ENCODE results near the gene AIG1.
"Not testable (repeated sequence)": the region's sequence is repeated elsewhere in the genome, so short reads cannot be mapped to it uniquely, and the experiment has no call there.

The AIG1 gene

DNA sequence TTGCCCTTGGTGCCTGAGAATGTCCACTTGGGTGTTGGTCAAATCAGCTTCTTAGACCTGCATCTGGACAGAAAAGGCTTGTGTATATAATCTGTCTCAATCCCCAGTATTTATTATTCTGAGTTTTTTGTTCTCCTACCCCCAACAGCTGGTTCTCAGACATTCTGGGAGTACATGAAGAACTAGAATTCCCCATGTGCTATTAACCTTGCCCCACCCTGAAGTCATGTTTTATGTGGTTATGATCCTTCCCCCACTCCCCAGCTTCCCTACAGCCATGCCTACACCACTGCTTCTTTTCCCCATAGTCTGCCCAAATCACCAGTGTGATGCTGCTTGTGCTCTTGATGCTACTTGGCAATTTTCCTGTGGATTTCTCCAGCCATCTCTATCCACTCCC is 232.8 kb downstream of the AIG1 start:
- no peak for DNase-seq

DNA sequence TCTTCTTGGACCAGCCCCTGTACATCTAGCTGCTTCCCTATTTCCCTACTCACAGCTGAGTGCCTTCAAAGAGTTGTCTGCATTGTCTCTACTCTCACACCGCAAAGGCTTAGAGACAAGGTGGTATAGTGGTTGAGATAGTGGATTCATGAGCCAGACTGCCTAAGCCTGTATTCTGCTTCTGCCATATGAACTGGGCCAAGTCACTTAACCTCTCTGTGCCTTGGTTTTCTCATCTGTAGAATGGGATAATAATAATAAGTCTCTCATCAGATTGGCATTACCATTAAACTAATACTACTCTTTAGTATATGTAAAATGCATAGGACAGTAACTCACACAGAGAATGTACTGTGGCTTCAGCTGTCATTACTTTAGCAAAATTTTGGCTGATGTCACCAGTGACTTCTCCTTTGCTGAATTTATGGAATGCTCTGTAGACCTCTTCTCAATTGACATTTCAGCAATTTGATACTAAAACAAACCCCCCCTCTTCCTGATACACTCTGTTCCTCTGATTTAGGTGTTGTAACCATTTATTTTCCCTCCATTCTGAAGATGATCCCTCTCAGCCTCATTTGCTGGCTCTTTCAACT is 233.7 kb downstream of the AIG1 start:
- DNase-seq, result no peak

DNA sequence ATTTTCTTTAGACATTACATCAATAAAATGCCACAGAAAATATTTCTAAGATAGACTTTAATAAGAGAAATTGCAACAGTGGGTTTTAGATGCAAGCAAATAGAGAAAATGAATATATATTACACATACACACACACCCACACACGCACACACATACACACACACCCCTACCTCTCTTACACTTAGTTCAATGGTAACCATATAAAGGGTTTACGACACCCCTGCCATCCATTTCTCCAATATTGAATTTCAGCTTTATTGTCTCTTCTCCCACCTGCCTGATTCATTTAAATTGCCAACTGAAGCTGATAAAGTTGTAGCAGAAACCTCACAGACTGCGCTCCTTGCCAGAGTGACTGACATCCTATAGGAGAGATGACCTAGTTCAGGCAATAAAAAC is 235.2 kb downstream of the AIG1 start:
- no peak for DNase-seq

DNA sequence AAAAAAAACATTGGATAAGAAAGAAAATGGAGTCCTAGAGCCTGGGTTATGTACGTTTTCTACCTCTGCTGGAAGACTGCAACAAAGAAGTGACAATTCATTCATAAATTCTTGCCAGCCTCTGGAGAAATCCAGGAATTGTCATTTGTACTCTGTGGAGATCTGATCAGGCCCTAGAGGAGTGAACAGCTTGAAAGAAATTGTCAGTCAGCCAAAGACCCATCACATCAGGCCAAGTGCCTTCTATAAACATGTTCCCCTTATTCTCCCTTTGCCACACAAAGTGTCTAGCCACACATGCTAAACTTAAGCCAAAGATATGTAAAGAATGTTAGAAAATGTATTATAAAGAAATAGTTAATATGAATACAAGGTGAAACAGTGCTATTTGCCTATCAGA is 237.4 kb downstream of the AIG1 start:
- DNase-seq, result no peak

DNA sequence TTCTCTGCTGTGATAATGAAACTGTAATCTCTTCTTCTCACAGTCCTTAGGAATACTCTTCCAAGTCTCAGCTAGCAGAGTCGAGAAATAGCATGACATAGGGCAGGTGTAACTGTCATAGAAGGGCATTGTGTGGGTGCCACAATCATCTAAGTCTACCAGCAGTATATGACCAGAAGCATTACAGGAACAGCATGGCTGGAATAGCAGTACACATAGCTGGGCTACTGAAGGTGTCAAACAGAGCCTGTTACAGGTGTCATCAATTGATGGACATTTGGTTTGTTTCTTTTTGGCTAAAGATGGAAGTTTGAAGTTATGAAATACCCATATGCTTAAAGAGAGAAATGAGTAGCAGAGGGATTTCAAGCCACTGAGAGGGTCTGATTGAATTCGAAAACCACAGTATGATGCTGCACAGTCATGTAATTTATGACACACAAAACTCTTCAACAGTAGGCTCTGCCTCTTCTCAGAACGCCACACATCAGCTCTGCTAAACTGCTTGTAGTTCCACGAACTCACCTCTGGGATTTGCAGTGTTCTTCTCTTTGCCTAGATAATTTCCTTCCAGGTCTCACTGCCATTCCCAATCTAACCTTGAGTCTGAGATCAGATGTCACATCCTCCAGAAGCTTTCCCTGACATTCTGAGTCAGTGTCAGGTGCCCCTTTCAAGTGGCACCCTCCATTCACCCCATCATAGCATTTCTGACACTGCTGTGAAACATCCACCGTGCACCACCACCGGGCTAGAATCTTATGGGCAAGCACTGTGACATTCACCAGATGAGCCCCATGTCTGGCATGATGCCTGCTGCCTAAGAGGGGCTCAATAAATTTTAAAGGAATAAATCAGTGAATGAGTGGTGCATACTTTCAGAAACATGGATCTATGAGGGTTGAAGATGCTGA is 238.8 kb downstream of the AIG1 start:
- DNase-seq, result no peak

DNA sequence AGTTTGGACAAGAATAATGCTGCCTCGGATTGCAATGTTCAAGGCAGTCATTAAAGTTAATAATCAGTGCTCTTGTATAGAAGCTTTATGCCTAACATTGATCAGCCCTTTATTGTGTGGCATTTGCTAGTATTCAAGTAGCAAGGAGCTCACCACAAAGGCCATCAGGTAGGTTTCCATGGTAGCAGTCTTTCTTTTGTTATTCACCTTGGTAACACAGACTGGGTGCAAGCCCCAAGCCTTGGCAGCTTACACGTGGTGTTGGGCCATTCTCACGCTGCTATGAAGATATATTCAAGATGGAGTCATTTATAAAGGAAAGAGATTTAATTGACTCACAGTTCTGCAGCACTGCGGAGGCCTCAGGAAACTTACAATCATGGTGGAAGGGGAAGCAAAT is 240.5 kb downstream of the AIG1 start:
- no peak for DNase-seq

DNA sequence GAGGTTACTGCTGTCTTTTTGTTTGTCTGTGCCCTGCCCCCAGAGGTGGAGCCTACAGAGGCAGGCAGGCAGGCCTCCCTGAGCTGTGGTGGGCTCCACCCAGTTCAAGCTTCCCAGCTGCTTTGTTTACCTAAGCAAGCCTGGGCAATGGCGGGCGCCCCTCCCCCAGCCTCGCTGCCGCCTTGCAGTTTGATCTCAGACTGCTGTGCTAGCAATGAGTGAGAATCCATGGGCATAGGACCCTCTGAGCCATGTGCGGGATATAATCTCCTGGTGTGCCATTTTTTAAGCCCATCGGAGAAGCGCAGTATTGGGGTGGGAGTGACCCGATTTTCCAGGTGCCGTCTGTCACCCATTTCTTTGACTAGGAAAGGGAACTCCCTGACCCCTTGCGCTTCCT is 247.1 kb downstream of the AIG1 start:
- not testable (repeated sequence) for DNase-seq

DNA sequence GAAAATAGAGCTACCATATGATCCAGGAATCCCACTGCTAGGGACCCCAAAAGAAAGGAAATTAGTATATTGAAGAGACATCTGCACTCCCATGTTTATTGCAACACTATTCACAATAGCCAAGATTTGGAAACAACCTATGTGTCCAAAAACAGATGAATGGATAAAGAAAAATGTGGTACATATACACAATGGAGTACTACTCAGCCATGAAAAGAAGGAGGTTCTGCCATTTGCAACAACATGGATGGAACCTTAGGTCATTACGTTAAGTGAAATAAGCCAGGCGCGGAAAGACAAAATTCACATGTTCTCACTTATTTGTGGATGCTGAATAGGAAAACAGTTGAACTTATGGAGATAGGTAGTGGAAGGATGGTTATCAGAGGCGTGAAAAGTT is 252.5 kb downstream of the AIG1 start:
- DNase-seq, result no peak

DNA sequence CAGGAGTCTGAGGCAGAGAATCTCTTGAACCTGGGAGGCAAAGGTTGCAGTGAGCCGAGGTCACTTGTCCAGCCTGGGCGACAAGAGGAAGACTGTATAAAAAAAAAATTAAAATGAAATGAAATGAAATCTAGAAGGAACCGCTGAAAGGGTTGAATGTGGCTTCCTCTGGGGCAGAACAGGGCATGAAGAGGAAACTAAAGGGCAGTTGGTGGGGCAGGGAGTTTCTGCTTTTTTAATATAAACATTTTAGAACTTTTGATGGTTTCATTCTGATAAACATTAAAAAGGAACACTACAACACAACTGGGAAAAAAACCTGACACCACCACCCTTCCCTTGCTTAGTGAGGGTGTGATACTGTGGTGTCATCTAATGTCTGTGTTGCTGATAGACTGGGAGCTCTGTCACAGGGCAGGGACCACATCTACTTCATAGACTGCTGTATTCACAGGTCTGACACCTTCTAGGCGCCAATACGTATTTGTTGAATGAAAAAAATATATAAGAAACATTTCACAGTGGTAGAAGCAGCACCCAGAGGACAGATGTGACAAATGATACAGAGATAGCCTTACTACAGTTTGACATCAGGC is 260.9 kb downstream of the AIG1 start:
- DNase-seq, result no peak

DNA sequence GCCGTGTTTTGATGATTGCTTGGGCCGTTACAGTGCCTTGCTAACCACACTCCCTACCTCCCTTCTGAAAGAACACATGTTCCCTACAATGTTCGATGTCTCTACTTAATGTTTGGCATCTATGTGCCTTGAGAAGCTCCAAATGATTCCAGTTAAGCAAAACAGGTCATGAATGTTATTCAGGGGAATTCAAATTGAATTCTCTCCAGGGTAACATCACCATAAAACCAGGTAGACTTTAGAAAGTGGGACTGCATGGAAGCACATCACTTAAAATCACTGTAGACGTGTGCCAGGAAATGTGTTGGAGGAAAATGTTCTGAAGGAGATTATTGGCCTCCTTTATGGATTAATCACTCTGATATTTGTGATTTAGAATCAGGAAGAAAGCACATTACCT is 261.7 kb downstream of the AIG1 start:
- no peak for DNase-seq

DNA sequence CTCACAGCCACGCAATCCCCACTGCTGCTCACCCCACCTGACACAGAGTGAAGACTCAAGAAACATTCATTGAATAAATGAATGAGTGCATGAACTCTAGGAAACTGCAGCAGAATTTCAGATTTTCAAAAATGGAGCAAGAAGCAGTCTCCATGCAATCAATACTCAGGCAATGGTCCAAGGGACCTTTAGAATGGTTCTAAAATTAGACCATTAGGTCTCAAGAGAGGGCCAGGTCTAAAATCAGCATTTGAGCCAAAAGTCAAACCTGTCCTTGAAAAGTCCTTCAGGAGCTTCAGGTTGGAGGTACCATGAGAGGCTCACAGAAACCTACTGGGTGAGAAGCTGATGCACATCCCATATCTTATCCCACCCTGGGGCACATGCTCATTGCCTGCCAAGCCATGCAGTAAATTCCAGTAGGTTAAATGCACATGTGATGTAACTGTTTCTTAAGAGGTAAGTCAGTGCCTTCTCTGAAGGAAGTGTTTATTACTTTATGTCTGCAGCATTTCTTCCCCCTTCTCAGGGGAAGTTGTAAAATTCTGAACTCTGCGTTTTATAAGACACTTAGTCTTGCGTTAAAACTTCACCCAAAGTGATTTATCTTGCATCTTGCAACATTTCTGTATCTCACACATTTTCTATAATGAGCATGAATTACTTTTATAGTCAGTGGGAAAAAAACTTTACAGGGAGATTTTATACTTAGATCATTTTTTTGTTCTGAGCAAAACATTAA is 263.2 kb downstream of the AIG1 start:
- DNase-seq, result no peak

DNA sequence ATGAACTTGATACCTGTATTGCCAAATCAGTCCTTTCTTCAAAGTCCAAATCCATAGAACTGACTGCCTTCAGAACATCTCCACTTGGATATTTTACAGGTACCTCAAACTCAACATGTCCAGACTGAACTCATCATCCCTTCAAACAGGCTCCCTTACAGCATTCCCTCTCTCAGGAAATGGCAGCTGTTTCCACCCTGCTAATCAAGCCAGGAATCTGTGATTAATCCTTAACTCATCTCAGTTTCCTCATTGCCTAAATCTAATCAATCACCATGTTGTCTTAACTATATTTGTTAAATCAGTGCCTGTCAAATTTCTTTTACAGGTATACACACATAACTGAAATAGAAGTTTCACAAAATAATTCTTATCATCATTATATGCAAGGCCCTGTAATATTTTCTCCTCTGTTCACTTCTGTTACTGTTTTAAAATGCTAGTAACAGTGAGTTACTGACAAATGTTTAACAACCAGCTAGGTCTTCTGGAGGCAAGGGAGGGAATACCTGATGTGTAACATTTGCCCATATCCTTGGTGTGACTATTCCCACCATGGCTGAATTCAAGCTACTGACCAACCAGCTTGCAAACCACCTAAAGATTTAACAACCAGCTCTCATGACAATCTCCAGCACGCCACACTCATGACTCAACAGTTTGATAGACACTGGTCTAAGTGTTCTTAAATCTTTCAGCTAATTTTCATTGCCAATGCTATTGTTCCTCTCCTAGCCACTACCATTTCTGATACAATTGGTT is 264.9 kb downstream of the AIG1 start:
- DNase-seq, result no peak

DNA sequence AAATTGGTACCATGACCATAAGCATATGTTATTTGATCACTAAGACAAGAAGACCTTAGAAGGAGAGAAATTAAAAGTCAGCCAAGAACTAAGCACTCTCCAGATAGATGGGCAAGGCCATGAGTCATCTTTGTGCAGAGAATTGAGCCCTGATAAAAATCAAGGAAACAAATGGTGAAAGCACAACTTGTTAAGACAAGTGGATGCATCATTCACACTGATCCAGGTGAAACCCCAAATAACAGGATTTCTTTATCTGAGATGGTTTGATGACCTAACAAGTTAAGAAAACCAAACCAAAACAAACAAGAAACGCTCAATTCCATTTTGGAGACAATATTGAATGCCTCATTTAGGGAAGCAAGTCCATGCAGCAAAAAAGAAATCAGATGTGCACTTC is 268.2 kb downstream of the AIG1 start:
- DNase-seq, result no peak

DNA sequence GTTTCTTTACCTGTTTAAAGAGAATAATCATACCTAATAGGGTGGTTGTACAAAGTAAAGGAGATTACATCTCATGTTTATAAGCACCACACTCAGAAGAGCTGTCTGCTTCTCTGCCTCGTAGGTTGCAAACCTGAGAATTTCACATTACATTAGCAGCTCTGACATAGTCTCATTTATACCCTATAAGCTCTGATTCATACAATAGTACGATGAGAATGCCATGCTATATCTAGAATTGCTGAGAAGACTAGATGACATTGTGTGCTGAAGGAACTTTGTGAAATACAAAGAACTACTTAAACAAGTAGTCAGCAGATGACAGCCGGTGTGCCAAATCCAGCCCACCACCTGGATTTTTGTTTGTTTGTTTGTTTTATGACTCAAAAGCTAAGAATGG is 268.6 kb downstream of the AIG1 start:
- DNase-seq, result no peak

DNA sequence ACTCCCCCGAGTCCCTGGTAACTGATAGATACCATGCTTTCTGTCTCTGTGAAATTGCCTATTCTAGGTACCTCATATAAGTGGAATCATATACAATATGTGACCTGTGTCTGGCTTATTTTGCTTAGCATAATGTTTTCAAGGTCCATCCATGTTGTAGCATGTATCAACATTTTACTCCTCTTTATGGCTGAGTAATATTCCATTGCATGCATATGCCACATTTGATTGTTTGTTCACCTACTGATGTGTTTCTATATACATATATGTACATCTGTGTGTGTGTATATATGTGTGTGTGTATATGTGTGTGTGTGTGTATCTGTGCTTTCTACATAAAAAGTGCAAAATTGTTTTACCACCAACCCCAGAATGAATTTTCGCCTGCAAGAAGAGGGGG is 270.7 kb downstream of the AIG1 start:
- no peak for DNase-seq

DNA sequence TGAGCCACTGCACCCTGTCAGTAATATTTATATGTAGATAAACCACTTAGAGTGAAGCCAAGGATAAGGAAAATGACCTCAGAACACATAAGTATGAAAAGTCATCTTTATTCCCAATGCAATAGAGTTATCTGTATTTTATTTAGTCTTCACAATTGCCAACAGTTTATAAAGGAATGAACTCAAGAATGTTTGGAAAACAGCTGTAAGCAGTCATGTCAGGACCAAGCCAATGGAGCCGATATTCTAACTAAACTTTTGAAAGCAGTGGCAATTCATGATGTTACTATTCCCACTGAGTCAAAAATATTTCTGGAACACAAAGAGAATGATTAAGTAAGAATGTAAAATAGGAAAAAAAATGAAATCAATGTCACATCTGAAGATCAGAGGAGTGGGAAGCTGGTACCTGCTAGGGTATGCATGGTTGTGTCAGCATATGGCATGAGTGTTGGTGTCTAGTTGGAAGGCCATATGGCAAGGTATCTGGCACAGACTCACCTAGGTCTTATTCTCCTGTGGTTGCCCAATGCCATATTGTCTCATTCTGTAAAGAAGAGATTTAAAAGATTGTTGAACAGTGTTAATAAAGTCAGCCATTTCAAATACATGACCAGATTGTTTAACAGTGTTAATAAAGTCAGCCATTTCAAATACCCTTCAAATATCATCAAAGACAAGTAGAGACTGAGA is 271.6 kb downstream of the AIG1 start:
- DNase-seq, result no peak

DNA sequence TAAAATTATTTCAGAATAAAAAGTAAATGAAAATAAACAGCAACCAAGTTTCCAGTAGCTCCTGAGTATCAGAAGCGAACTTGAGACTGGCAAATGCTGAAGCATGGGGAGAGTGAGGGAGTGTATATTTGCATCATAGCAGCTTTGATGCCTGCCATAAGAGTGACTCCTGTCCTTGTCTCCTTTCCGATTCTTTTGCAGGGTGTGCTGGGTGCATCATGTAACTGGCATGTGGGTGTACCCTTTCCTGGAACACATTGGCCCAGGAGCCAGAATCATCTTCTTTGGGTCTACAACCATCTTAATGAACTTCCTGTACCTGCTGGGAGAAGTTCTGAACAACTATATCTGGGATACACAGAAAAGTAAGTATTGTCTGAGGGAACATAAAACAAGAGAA is 272.4 kb downstream of the AIG1 start:
- no peak for DNase-seq

DNA sequence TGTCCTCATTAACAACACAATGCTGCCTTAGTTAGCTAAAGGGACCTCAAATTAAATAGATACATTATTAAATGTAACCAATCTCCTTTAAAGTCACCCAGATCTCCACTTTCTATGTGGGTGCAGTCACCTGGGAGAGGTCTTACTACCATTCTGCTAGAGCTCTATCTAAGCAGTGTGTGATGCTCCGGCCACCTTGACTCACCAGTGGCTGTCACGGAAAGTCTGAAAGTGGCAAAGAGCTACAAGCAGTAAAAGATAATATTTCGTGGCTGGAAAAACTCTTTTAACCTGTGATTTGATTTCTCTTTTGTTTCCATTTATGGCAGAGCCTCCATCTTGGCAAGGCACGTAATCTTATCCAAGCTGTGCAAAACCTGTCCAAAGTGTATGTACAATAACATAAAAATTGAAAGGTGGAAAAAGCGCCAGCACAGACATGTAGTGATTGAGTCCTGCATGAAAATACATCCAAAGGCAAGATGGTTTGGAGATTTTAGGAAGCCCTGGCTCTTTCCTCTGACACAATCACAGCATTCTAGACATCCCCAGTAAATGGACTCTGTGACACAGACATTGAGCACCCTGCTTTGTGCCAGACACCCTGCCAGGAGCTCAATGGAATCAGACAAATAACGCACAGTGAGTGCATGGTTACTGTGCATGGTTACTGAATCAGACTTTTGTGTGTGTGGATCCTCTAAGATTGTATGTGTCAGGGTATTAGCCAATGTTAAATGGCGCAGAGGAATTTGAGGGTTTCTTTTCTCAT is 273.2 kb downstream of the AIG1 start:
- no peak for DNase-seq

DNA sequence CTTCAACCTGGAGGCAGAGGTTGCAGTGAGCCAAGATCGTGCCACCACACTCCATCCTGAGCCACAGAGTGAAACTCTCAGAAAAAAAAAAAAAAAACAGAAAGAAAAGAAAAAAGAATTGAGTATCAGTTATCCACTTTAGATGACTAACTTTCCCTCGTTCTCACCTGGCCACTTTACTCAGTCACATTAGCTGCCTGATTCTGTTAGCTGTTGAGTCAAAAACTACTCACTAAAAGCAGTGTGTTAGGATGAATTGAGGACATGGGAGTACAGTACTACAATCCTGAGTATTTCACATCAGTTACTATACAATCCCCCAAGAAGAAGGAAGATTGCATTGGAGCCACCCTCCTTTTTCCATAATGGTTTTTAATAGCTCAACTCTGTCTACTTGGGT is 275.2 kb downstream of the AIG1 start:
- DNase-seq, result no peak

DNA sequence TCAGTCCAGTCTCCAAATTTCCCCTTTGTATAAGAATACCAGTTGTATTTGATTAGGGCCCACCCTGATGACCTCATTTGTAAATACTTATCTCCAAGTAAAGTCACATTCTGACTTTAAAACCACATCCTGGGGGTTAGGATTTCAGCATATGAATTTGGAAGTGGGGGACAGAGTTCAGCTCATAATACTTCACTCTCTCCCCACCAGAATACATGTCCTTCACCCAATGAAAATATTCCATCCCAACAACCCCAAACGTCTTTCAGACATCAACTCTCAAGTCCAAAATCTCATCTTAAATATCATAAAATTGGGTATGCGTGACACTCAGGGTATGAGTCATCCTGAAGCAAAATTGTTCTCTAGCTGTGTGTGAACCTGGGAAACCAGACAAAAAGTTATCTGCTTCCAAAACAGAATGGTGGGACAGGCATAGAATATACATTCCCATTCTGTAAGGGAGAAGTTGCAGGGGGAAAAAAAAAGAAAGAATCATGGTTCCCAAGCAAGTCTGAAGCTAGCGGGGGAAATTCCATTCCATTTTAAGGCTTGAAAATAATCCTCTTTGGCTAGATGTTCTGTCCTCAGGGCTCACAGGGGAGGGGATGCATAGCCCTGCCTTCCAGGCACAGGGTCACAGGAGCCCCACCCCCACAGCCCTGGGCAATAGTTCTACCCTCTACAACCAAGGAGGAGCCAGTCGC is 275.9 kb downstream of the AIG1 start:
- no peak for DNase-seq
